A549 (cell line): ENCODE measurements around the gene HDAC10.

Experiments used
- CTCF ChIP-seq: fragments of >200 bp; sonication (Bioruptor Twin); formaldehyde crosslinking; IDR thresholded peaks from 3 replicates; pipeline ENCODE4 v1.5.1; 2016
- HMGXB4 ChIP-seq: fragments of 250-450 bp; sonication (Bioruptor Pico); IDR thresholded peaks from 2 replicates; pipeline ENCODE4 v1.5.0; 2021; ENCODE audit warnings: mild to moderate bottlenecking, moderate library complexity, borderline replicate concordance
- POLR2A ChIP-seq: IDR thresholded peaks from 2 replicates; pipeline ENCODE4 v1.6.1; 2012; ENCODE audit warnings: mild to moderate bottlenecking, low read length

- TF ChIP-seq CTCF (peak; percentile 35), POLR2A (no peak), HMGXB4 (CRISPR knock-in tag) (no peak)
Measured at GRCh38 chr22:50274311-50274710, 23.2 kb upstream of the HDAC10 start.
